H1 (cell line): ENCODE measurements around the gene TPRG1L. TPM values are rescaled to one million over a fixed set of nuclear protein-coding genes. Genes with fewer than 3 reads are reported as not detected.

Source experiments
- CHD7 ChIP-seq: fragments of 300-600 bp; sonication (generic); IDR thresholded peaks from 2 replicates; pipeline ENCODE4 v1.7.1; 2012; ENCODE audit warnings: low read length, moderate library complexity, mild to moderate bottlenecking, inconsistent platforms; ENCODE audit not compliant: insufficient replicate concordance
- EGR1 ChIP-seq: IDR thresholded peaks from 2 replicates; pipeline ENCODE4 v1.6.1; 2011; ENCODE audit warnings: low read depth, low read length, borderline replicate concordance
- KDM5A ChIP-seq: fragments of 200-600 bp; IDR thresholded peaks from 2 replicates; pipeline ENCODE4 v1.7.1; 2012; ENCODE audit warnings: mild to moderate bottlenecking, low read length, inconsistent platforms, mixed read lengths
- polyA plus RNA-seq, 7 experiments: library from polyadenylated mRNA; depleted of rRNA in 3 of 7; stranded (reverse) in 5 of 7; unstranded in 2 of 7; fragments of >200 nt in 5 of 7; fragments of 200-250 nt in 2 of 7; gene quantifications; 1 replicate in 5 of 7; 2 replicates in 1 of 7; 4 replicates in 1 of 7; pipeline versions ENCODE4 v1.2.1 to v1.2.3, GENCODE V29; 2011 to 2013; ENCODE audit warnings: missing spikeins in 2 of 7, mixed read lengths in 2 of 7
- total RNA-seq: library from RNA; stranded (reverse); fragmentation: NEBNext Ultra II Directional; extraction: Animal tissue kit (Norgen Biotek cat#: 25700); gene quantifications from 2 replicates; pipeline ENCODE4 v1.2.1, GENCODE V29; 2021

Gene TPRG1L
- total and polyA plus RNA-seq, 2 of the 8 experiments (the other 6 are each of a cell fraction or from before 2014, with no cell fraction given): 21.7 to 22.3 TPM

DNA sequence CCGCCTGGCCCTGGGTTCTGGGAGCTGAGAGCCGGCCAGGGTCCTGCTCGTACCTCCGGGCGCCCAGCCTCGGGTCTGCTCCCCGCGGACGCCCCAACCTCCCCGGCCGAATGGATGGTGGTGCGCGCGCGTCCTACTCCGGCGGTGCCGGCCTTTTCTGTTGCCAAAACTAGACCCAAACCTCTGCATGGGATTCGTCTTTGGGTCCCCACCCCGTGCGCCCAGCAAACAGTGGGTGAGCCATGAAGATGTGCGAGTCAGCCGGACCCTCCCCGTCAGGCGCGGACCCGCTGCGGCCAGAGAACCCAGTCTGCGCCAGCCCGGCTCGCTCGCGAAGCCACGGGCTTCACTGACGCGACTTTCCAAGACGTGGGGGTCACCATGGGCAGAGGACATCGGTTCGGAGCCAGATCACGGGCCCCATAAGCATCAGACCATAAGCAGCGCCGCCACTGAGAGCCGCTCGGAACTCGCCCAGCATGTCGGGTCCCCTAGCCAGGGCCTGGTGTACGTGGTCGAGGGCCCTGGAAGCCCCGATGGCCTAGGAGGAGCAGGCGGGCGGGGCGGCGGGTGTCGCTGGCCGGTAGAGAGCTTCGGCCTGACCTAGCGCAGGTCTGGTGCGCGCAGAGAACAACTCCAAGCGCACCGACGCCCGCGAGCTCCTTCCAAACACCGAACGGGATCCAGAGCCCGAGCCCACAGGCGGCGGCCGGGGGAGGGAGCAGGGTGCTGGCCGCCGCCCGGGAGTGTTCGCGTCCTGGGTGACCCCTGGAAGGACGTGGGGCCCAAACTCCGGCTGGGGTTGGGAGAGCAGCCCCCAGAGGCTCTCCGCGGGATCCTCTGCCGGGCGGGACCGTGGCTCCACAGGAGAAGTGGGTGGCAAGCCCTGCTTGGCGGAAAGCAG is 26.5 kb downstream of the TPRG1L start (continued):
- TF ChIP-seq CHD7 (no peak), KDM5A (no peak), EGR1 (peak; percentile 55; the same call in 1 of the 2 replicates)
- TF ChIP-seq, all 59 proteins: peak for 7
